Heart left ventricle (tissue), 13 donors: ENCODE results near the gene TFB2M.

ENCODE experiments used
- POLR2A ChIP-seq, 2 donors: fragments of 450-650 bp; IDR thresholded peaks; one replicate each; pipeline ENCODE4 v1.6.1; 2017; ENCODE audit warnings: antibody characterized with exemption in 2 of 2, mild to moderate bottlenecking in 2 of 2, moderate library complexity in 2 of 2
- TF ChIP-seq, protein P1 (sequence below), 12 donors: fragments of 200-600 bp; sonication (generic) in 4 of 12; IDR thresholded peaks; one replicate each; pipeline versions ENCODE4 v1.5.0 to v1.8.0; 2018 to 2022; ENCODE audit warnings: antibody characterized with exemption in 12 of 12, mild to moderate bottlenecking in 5 of 12
- donor health status: ischemic (EF 13 %, LVEDD 7.1; RV severe dilation, severe dysfunction).
- donor health status: DM: no; HTN: yes; CAD: no.
- donor health status: DM: no; HTN: no; CAD: no.
- donor health status: ischemic (EF 25% LVEDD 6.9; RV normal size, moderate dysfunction).
- donor health status: ischemic (EF 25% LVEDD 5.7; RV mildly dilated, moderate dysfunction).
- donor health status: ischemic (EF 35%, LVEDD 5.7; RV mildly dilated, moderate dysfunction).
- donor health status: nonischemic (EF 11% LVEDD 7.7; RV severe dilation, severe dysfunction).
- donor health status: DM: yes; HTN: yes; CAD: no.
- donor health status: PGD.
- donor health status: ischemic (EF 29% LVEDD 5.4; RV normal size, mild dysfunction).
- donor health status: nonischemic (EF 23%, LVEDD 6.1; RV moderate dilation, normal function).

GRCh38 chr1:246506674-246507481 is 59.2 kb downstream of the TFB2M start, which contains the start of gene SMYD3:
- TF ChIP-seq, protein P1, sequence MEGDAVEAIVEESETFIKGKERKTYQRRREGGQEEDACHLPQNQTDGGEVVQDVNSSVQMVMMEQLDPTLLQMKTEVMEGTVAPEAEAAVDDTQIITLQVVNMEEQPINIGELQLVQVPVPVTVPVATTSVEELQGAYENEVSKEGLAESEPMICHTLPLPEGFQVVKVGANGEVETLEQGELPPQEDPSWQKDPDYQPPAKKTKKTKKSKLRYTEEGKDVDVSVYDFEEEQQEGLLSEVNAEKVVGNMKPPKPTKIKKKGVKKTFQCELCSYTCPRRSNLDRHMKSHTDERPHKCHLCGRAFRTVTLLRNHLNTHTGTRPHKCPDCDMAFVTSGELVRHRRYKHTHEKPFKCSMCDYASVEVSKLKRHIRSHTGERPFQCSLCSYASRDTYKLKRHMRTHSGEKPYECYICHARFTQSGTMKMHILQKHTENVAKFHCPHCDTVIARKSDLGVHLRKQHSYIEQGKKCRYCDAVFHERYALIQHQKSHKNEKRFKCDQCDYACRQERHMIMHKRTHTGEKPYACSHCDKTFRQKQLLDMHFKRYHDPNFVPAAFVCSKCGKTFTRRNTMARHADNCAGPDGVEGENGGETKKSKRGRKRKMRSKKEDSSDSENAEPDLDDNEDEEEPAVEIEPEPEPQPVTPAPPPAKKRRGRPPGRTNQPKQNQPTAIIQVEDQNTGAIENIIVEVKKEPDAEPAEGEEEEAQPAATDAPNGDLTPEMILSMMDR (IDR thresholded peaks at IDR 0.05) = peak in 4 of 12 donors; percentile 19 to 44 (median 40)
- peak in 1 of 2 donors; percentile 78 for TF ChIP-seq POLR2A (IDR thresholded peaks at IDR 0.05)
